Renal cortical epithelial cell (primary cell): ENCODE measurements around the gene LPIN3. TPM values are rescaled to one million over a fixed set of nuclear protein-coding genes. Genes with fewer than 3 reads are reported as not detected.

ENCODE experiments used
- DNase-seq: peaks from one replicate; pipeline ENCODE4 v3.0.0-alpha.2; 2011; ENCODE audit warnings: low read depth
- total RNA-seq: library from RNA; depleted of rRNA; stranded (reverse); fragments of >200 nt; gene quantifications from 2 replicates; pipeline ENCODE4 v1.2.3, GENCODE V29; 2014

Gene LPIN3
- total RNA-seq, 1 donor from 2014 or later: 25.3 TPM

- no peak for DNase-seq
Measured at GRCh38 chr20:41365777-41366545, 25.3 kb downstream of the LPIN3 start.

GRCh38 chr20:41366546-41367392 is 26.1 kb downstream of the LPIN3 start, which contains the start of gene EMILIN3:
TSS of gene EMILIN3 (minus strand) at chr20:41366818. CDS start at chr20:41366634, 184 bp downstream.
- no peak for DNase-seq

GRCh38 chr20:41367393-41367695 is 26.7 kb downstream of the LPIN3 start:
- no peak for DNase-seq

GRCh38 chr20:41367956-41368355 is 27.3 kb downstream of the LPIN3 start:
- no peak for DNase-seq

- DNase-seq: no peak
Measured at GRCh38 chr20:41369673-41370072, 29.1 kb downstream of the LPIN3 start.

GRCh38 chr20:41370176-41370575 is 29.6 kb downstream of the LPIN3 start:
- no peak for DNase-seq

- DNase-seq: no peak
Measured at GRCh38 chr20:41371371-41371770, 30.8 kb downstream of the LPIN3 start.

GRCh38 chr20:41373251-41373783 is 32.7 kb downstream of the LPIN3 start:
- no peak for DNase-seq

- no peak for DNase-seq
Measured at GRCh38 chr20:41373931-41374920, 33.6 kb downstream of the LPIN3 start.

GRCh38 chr20:41375846-41376245 is 35.2 kb downstream of the LPIN3 start:
- no peak for DNase-seq

GRCh38 chr20:41376349-41376748 is 35.7 kb downstream of the LPIN3 start:
- no peak for DNase-seq

GRCh38 chr20:41377275-41377674 is 36.7 kb downstream of the LPIN3 start:
- no peak for DNase-seq

- no peak for DNase-seq
Measured at GRCh38 chr20:41379551-41379950, 38.9 kb downstream of the LPIN3 start.

GRCh38 chr20:41380551-41381193 is 40.1 kb downstream of the LPIN3 start:
- DNase-seq: no peak

GRCh38 chr20:41382791-41383305 is 42.2 kb downstream of the LPIN3 start:
- DNase-seq: no peak

GRCh38 chr20:41386502-41387427 is 46.1 kb downstream of the LPIN3 start:
- no peak for DNase-seq

- DNase-seq: no peak
Measured at GRCh38 chr20:41387444-41387851, 46.8 kb downstream of the LPIN3 start.

- no peak for DNase-seq
Measured at GRCh38 chr20:41390889-41391288, 50.3 kb downstream of the LPIN3 start.

- no peak for DNase-seq
Measured at GRCh38 chr20:41391587-41392001, 51.0 kb downstream of the LPIN3 start.

GRCh38 chr20:41392295-41392694 is 51.7 kb downstream of the LPIN3 start:
- no peak for DNase-seq
